Left lung (tissue), 10 donors: ENCODE data around the gene FBXO2. TPM values are rescaled to one million over a fixed set of nuclear protein-coding genes. Genes with fewer than 3 reads are reported as not detected.

Experiments used
- ATAC-seq: fragments of 200-7000 bp; cut with Tn5 transposase; one replicate; pipeline ENCODE4 v1.9.1; 2020; ENCODE audit warnings: moderate library complexity
- DNase-seq, 4 donors: peaks; one replicate each; pipeline ENCODE4 v3.0.0-alpha.2; 2013 to 2020
- H3K27ac ChIP-seq, 2 donors: fragments of 200-600 bp; sonication (generic) in 1 of 2; one replicate each; pipeline versions ENCODE4 v1.5.0 to v1.8.0; 2020 to 2021
- H3K27me3 ChIP-seq, 2 donors: fragments of 200-600 bp; sonication (generic) in 1 of 2; one replicate each; pipeline versions ENCODE4 v1.5.0 to v1.8.0; 2020 to 2021
- H3K36me3 ChIP-seq, 2 donors: fragments of 200-600 bp; sonication (generic) in 1 of 2; one replicate each; pipeline versions ENCODE4 v1.5.0 to v1.8.0; 2020 to 2021
- H3K4me1 ChIP-seq, 2 donors: fragments of 200-600 bp; one replicate each; pipeline ENCODE4 v1.8.0; 2021
- H3K4me3 ChIP-seq, 2 donors: fragments of 200-600 bp; sonication (generic) in 1 of 2; one replicate each; pipeline versions ENCODE4 v1.5.0 to v1.8.0; 2020 to 2021; ENCODE audit warnings: mild to moderate bottlenecking in 1 of 2
- H3K9me3 ChIP-seq, 2 donors: fragments of 200-600 bp; sonication (generic) in 1 of 2; one replicate each; pipeline versions ENCODE4 v1.5.0 to v1.8.0; 2020 to 2021
- intact Hi-C, 2 donors: fragments of 100-400 bp; cut with DNase I; formaldehyde crosslinking; loops; one replicate each; pipeline versions ENCODE4 v1.11.2 to v1.14.2; 2022
- polyA plus RNA-seq, 6 donors: library from polyadenylated mRNA; unstranded; fragments of 120-200 nt; gene quantifications; one replicate each; pipeline ENCODE4 v1.2.1, GENCODE V29; 2013; ENCODE audit not compliant: insufficient read length in 6 of 6
- total RNA-seq, 2 donors: library from RNA; stranded (reverse); fragmentation: NEBNext Ultra II Directional; extraction: Animal tissue kit (Norgen Biotek cat#: 25700); gene quantifications; one replicate each; pipeline ENCODE4 v1.2.1, GENCODE V29; 2021
- TF ChIP-seq, protein P1 (sequence below), 2 donors: fragments of 200-600 bp; sonication (generic) in 1 of 2; IDR thresholded peaks; one replicate each; pipeline versions ENCODE4 v1.5.0 to v1.8.0; 2021; ENCODE audit warnings: antibody characterized with exemption in 2 of 2
- donor health status: DM: no; HTN: yes; CAD: no.
- donor health status: DM: no; HTN: no; CAD: no.

FBXO2 gene
- total and polyA plus RNA-seq, 8 donors: 0.57 to 12.7 (median 0.81) TPM

DNA sequence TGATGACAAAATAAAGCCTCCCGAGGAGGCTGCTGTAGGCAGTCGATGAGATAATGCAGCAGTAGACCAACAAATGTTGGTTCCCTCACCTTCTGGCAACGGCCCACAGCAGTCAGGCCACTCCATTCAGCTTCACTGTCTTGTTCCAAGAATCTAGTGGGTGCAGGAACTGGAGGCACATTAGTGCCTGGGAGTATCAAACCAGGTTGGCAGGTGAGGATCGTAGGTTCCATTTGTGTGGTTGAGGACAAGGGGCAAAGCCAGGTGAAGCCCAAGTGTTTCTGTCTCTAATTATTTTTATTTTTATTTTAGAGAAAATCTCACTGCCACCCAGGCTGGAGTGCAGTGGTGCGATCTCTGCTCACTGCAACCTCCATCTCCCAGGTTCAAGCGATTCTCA lies 13.3 kb downstream of the FBXO2 start:
- intact Hi-C loops: loop anchor here in 1 of 2 donors (10.0 kb wide), 1 partner anchor 606 kb away; no protein-coding TSS in a partner anchor
- no peak for ATAC-seq
- no peaks in the 10 kb centered on the region for H3K36me3 ChIP-seq
- H3K9me3 ChIP-seq: no peaks in the 10 kb centered on the region
- TF ChIP-seq, protein P1, sequence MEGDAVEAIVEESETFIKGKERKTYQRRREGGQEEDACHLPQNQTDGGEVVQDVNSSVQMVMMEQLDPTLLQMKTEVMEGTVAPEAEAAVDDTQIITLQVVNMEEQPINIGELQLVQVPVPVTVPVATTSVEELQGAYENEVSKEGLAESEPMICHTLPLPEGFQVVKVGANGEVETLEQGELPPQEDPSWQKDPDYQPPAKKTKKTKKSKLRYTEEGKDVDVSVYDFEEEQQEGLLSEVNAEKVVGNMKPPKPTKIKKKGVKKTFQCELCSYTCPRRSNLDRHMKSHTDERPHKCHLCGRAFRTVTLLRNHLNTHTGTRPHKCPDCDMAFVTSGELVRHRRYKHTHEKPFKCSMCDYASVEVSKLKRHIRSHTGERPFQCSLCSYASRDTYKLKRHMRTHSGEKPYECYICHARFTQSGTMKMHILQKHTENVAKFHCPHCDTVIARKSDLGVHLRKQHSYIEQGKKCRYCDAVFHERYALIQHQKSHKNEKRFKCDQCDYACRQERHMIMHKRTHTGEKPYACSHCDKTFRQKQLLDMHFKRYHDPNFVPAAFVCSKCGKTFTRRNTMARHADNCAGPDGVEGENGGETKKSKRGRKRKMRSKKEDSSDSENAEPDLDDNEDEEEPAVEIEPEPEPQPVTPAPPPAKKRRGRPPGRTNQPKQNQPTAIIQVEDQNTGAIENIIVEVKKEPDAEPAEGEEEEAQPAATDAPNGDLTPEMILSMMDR (IDR thresholded peaks at IDR 0.05): no peak
- H3K27ac ChIP-seq: no peak overlapping the region
- DNase-seq: no peak
- H3K4me1 ChIP-seq: no peaks in the 10 kb centered on the region
- peaks cover 0 to 53% of the 10 kb centered on the region in 2 donors for H3K27me3 ChIP-seq
- no peak overlapping the region for H3K4me3 ChIP-seq

DNA sequence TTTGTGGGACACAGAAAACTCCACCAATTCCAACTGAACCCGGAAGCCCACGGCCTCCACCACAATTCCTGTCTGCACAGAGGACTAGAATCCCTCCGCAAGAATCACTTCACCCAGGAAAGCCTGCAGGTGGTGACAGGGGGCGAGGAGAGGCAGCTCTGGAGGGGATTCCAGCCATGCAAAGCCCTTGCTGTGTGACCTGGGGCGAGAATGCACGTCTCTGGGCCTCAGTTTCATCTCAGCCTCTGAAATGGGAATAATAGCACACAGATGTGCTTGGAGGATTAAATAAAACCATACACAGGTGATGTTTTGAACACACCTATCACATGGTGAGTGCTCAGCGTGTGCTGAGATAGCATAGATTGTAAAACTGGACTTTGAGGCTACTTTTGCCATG lies 14.1 kb downstream of the FBXO2 start:
- H3K4me3 ChIP-seq: no peak overlapping the region
- peaks cover 0 to 60% of the 10 kb centered on the region in 2 donors for H3K27me3 ChIP-seq
- ATAC-seq (no peak), DNase-seq (no peak)
- intact Hi-C loops: loop anchor here in 1 of 2 donors (10.0 kb wide), 1 partner anchor 605 kb away; no protein-coding TSS in a partner anchor
- H3K4me1 ChIP-seq: no peaks in the 10 kb centered on the region
- no peaks in the 10 kb centered on the region for H3K36me3 ChIP-seq
- TF ChIP-seq, protein P1 (IDR thresholded peaks at IDR 0.05): no peak
- H3K9me3 ChIP-seq: no peaks in the 10 kb centered on the region
- H3K27ac ChIP-seq: no peak overlapping the region

DNA sequence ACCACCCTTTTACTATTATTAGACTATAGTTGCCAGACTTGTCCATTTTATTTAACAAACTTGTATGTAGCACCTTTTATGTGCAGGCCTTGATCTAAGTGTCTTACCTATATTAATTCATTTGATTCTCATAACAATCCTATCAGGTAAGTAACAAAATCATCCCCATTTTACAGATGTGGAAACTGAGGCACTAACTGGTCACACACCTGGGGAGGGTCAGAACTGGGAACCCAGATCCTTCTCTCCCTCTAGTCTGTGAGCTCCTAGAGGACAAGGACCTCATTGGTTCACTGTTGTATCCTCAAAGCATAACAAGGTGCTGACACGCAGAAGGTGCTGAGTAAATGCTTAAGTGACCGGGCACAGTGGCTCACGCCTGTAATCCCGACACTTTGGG lies 14.9 kb downstream of the FBXO2 start:
- intact Hi-C loops: loop anchor here in 1 of 2 donors (10.0 kb wide), 1 partner anchor 395 kb away; no protein-coding TSS in a partner anchor
- TF ChIP-seq, protein P1 (IDR thresholded peaks at IDR 0.05): no peak
- H3K4me1 ChIP-seq: no peaks in the 10 kb centered on the region
- DNase-seq (no peak), ATAC-seq (no peak)
- no peak overlapping the region for H3K27ac ChIP-seq
- H3K36me3 ChIP-seq: no peaks in the 10 kb centered on the region
- H3K4me3 ChIP-seq: no peak overlapping the region
- H3K9me3 ChIP-seq: no peaks in the 10 kb centered on the region
- peaks cover 0 to 68% of the 10 kb centered on the region in 2 donors for H3K27me3 ChIP-seq

DNA sequence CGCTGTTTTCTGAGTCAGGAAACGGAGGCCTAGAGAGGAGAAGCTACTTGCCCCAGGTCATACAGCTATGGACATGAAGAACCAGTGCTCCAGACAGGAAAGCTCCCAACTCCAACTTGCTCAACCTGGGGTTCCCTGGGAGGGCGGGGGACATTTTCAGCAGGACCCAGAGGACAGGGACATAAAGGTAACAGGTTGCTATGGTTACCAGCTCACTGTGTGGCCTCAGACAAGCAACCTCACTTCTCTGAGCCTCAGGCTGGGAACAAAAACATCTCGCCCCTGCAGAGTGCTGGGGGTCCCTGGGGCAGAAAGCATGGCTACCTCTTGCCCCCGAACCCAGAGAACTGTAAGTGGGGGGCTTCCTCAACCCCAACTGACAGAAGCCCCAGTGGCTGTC lies 16.1 kb downstream of the FBXO2 start:
- DNase-seq: no peak
- TF ChIP-seq, protein P1 (IDR thresholded peaks at IDR 0.05): no peak
- no peak for ATAC-seq
- Histone ChIP-seq H3K27ac (no peak overlapping the region), H3K9me3 (no peaks in the 10 kb centered on the region), H3K36me3 (no peaks in the 10 kb centered on the region), H3K4me3 (no peak overlapping the region), H3K27me3 (peaks cover 0 to 66% of the 10 kb centered on the region in 2 donors), H3K4me1 (no peaks in the 10 kb centered on the region)
- intact Hi-C loops: loop anchor here in 1 of 2 donors (10.0 kb wide), 1 partner anchor 393 kb away; no protein-coding TSS in a partner anchor

DNA sequence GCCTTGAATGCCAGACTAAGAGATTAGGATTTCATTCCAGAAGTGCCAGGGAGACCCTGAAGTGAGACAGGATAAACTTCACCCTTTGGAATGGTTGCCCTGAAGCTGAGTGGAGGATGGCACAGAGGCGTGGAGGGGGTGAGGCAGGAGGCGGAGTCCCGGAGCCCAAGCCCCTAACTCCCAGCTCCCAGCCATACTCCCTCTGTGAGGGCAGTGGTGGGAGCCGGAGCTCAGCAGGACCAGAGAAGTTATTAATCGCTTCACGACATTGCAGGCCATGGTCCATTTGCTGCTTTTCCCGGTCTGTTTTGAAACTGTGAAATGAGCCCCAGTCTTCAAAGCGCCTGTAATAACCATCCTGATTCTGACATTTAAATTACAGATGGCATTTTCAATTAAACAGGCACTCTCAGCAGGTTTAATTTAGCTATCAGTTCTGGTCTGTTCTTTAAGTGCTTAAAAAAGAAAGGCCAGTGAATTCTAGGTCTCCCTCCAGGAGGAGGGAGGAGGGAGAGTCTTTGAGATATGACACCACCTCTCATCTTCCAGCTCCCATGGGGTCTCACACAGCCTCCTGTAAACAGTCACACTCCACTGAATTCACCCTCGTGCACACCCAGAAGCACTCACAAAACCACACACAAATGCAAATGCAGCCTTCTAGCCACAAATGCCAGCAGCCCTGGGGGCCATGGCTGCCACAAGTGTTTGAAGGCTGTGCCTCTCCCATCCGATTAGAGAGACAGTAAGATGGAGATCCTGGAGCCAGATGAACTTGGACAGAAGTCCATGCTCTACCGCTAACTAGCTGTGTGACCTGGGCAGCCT lies 19.6 kb downstream of the FBXO2 start:
- H3K4me1 ChIP-seq: no peaks in the 10 kb centered on the region
- TF ChIP-seq, protein P1 (IDR thresholded peaks at IDR 0.05): no peak
- no peak overlapping the region for H3K27ac ChIP-seq
- no peaks in the 10 kb centered on the region for H3K36me3 ChIP-seq
- no peaks in the 10 kb centered on the region for H3K9me3 ChIP-seq
- H3K4me3 ChIP-seq: no peak overlapping the region
- no peak for ATAC-seq
- peaks cover 0 to 60% of the 10 kb centered on the region in 2 donors for H3K27me3 ChIP-seq
- intact Hi-C loops: loop anchor here in 1 of 2 donors (10.0 kb wide), 1 partner anchor 390 kb away; no protein-coding TSS in a partner anchor
- no peak for DNase-seq
